Uterus (tissue), 2 donors: ENCODE data around the gene ICA1L.

Source experiments
- CTCF ChIP-seq, 4 experiments: fragments of 200-600 bp in 2 of 4; fragments of 450-650 bp in 2 of 4; sonication (generic) in 2 of 4; IDR thresholded peaks; one replicate each; pipeline ENCODE4 v1.5.1; 2016 to 2019; ENCODE audit warnings: antibody characterized with exemption in 4 of 4, mild to moderate bottlenecking in 2 of 4, moderate library complexity in 1 of 4
- POLR2A ChIP-seq, 2 donors: fragments of 450-650 bp; IDR thresholded peaks; one replicate each; pipeline ENCODE4 v1.6.1; 2016; ENCODE audit warnings: antibody characterized with exemption in 2 of 2, mild to moderate bottlenecking in 1 of 2, moderate library complexity in 1 of 2

GRCh38 chr2:202774104-202774503, 97.5 kb downstream of the ICA1L start:
- TF ChIP-seq CTCF (IDR thresholded peaks at IDR 0.05) (no peak), POLR2A (IDR thresholded peaks at IDR 0.05) (no peak)
